ENCODE results near the gene ILKAP.

The ILKAP gene

DNA sequence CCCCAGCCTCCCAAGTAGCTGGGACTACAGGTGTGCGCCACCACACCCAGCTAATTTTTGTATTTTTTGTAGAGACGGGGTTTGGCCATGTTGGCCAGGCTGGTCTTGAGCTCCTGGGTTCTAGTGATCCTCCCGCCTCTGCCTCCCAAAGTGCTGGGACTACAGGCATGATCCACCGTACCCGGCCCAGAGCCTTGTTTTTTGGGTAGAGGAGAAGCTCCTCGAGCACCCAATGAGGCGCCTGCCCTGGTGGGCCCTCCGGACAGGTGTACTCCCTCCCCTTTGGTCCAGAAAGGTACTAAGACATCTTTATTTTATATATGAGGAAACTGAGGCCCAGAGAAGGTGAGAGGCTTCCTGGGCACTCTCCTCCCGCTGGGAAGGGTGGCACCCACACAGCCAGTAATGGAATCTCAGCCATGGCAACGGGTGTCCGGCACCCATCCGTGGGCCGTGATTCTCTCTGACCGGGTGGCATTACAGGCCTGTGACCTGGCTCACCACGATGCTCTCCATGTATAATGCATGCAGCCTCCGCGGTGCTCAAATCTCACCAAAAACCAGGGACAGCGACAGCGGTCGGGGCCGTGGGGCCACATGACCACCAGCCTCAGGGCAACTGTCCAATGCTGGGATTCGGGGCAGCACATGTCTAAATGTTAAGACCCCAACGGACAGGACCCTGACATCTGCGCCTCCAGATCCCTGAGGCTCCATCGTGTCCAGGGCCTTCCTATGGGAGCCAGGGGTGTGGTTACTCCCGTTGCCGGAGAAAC lies 81.8 kb downstream of the ILKAP start:
- no peak for DNase-seq

DNA sequence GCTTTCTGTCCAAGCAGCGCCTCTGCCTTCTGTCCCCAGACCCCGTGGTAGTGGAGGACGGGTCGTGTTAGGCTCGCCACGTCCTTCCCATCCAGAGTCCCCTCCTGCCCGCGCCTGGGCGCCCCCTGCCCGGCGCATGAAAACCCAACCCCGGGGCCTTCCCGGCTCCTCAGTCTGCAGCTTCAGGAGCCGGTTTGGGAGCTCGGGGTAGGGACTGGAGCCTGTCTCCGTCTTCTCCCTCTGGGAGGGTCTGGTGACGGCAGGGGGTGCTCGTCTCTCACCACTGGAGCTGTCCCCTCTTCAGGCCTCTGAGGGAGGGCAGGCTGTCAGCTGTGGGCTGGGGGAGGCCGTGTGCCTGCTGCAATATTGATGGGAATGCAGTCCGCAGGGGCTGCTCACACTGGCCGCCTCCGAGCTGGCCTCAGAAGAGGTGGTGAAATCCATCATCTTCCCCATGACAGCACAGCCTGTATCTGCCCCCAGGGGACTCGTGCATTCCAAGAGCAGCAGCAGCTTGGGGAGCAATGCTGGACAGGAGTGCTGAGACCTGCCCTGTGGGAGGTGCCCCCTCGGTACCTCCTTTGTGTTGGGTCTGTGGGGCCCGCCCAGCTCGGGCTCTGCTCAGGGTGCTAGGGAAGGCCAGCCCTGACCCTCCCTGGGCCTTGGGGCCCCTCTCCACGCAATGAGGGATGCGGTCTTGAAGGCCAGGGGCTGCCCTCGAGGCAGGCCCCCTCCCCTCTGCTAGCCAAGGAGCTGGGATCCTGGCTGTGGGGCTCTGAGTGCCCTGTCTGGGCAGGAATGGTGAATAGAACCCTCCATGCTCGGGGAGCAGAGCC lies 82.8 kb downstream of the ILKAP start:
- DNase-seq = no peak

Data from CD4-positive, alpha-beta T cell treated with Interleukin-4 for 1 hour (primary cell).